HG03135 (cell line): ENCODE results near the gene OIP5.
"Not testable (repeated sequence)": the region's sequence is repeated elsewhere in the genome, so short reads cannot be mapped to it uniquely, and the experiment has no call there.

Experiments used
- ATAC-seq: cut with Tn5 transposase; IDR thresholded peaks from one replicate; pipeline ENCODE4 v1.9.1; 2021; ENCODE audit warnings: mild to moderate bottlenecking, moderate library complexity; ENCODE audit not compliant: unreplicated experiment

Gene OIP5

DNA sequence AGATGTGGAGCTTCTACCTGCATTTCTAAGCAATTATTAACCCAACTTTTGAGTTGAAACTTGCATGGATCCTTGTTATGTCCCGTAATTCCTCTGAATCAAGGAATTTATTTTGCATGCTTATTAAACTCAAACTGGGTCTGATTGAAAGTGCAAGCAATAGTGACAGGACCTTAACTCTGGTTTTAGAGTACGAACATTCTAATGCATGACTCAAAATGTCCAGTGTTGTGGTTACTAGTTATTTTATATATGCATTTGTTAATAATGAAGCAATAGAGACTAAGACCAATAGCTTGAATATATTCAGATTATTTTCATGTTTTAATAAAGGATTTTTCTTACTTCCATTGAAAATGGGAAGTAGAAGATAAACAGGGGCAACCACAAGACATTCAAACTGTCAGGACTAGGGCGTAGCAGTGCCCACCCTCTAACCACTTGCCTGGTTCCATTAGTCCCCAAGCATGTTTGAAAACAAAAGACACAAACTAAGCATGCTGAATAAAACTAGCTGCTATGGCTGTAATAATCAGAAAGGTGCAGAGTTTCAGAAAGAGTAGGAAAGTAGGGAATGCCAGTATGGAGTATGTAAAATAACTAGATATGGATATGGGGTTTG, 28.1 kb downstream of the OIP5 start:
- ATAC-seq = no peak

DNA sequence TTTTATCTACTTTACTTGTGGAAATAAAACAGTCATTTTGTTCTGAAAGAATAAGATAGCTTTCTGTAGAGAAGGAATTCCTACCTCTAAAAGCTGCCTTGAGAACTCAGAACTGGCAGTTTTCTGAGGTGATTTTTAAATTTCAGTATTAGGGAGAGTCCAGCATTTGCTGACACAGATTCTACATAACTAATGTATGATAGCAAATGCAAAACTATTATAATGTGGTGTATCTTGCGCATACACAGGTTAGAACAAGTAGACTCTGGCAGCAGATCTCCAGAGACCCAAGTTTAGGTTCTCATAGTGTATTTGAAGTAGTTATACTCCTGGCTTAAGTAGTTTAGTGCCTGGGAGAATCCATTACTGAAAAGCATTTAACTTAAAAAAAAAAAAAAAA, 30.8 kb downstream of the OIP5 start:
- no peak for ATAC-seq

DNA sequence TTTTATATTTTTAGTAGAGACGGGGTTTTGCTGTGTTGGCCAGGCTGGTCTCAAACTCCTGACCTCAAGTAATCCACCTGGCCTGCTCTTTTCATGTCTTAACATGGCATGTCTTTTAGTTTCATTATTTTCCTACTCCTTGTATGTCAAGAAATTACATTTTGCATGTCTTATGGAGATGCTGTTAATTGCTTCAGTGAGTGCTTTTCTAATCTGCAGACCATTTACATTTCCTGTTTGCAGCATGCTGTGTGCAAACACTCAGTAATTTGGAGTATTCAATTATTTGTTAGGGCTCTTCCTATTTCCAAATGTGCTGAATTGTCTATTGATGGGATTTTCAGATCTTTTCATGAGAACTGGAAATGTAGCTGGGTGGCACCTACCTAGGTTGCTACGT, 31.3 kb downstream of the OIP5 start:
- not testable (repeated sequence) for ATAC-seq

DNA sequence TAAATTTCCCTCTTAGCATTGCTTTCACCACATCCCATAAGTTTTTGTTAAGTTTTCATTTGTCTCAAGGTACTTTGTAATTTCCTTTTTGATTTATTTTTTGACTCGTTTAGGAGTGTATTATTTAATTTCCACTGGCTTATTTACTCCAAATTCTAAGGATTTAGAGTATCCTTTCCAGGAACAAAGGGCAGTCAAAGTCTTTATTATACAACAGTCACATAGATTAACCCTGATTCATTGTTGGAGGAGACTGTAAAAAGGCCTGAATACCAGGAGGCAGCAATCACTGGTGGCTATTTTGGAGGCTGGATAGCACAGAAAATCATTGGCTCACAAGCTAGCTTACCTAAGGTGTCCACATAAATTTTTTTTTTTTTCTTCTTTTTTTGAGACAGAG, 39.9 kb downstream of the OIP5 start:
- no peak for ATAC-seq

DNA sequence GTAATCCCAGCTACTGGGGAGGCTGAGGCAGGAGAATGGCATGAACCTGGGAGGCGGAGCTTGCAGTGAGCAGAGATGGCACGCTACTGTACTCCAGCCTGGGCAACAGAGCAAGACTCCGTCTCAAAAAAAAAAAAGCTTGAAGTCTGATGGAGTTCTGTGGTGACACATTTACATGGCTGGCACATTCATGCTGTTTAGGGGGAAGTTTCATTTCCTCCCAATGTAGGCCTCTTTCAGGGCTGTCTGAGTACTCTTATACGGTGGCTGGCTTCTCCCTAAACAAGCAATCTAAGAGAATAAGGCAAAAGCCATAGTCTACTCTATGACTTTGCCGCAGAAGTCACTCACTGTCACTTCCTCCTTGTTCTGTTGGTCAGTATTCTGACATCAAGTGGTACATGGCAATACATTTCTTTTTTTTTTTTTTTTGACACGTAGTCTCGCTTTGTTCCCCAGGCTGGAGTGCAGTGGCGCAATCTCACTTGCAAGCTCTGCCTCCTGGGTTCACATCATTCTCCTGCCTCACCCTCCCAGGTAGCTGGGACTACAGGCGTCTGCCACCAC, 41.2 kb downstream of the OIP5 start:
- ATAC-seq = peak; percentile 61

DNA sequence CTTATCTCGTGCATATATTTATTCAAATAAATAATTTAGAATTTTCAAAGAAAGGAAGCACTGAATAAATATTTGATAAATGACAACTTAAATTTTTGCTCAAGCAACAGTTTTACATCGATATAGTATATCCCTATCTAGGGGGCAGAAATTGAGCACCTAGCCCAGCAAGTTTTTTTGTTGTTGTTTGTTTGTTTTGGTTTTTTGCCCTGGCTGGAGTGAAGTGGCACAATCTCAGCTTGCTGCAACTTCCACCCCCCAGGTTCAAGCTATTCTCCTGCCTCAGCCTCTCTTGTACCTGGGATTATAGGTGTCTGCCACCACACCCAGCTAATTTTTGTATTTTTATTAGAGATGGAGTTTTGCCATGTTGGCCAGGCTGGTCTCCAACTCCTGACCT, 42.4 kb downstream of the OIP5 start:
- no peak for ATAC-seq

DNA sequence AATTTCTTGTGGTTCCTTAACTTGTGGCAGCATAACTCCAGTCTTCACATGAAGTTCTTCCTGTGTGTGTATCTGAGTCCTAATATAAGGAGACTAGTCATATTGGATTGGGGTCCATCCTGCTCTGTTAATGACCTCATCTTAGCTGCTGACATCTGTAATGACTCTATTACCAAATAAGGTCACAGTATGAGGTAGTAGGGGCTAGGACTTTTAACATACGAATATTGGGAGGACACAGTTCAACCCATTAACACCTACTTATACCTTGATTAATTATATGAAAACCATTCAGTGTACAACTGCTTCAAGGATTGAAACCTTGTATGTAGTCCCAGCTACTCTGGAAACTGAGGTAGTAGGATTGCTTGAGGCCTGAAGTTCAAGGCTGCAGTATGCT, 43.9 kb downstream of the OIP5 start:
- ATAC-seq = no peak

DNA sequence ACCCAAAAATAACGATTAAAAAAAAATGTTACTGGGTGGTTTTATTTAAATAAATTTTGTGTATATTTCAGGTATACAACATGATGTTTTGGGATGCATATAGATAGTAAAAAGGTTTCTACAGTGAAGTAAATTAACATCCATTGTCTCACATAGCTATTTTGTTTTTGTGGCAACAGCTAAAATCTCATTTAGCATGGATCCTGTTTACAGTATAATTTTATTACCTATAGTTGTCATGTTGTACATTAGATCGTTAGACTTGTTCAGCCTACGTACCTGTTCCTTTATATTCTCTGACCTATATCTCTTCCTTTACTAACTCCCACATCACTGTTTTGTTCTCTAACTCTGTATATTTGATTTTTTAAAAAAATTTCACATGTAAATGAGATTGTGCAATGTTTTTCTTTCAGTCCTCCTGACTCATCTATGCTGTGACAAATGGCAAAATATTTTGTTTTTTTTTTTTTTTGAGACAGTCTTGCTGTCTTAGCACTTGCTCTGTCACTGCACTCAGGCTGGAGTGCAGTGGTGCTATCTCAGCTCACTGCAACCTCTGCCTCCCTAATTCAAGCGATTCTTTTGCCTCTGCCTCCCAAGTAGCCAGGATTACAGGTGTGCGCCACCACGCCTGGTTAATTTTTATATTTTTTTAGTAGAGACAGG, 45.6 kb downstream of the OIP5 start:
- ATAC-seq = no peak

DNA sequence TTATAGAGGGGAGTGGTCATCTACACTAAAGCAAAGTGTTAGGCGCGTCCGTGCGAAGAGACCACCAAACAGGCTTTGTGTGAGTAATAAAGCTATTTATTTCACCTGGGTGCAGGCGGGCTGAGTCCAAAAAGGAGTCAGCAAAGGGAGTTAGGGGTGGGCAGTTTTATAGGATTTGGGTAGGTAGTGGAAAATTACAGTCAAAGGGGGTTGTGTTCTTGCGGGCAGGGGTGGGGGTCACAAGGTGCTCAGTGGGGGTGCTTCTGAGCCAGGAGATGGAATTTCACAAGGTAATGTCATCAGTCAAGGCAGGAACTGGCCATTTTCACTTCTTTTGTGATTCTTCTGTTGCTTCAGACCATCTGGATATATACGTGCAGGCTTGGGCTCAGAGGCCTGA, 47.1 kb downstream of the OIP5 start:
- ATAC-seq = no peak

DNA sequence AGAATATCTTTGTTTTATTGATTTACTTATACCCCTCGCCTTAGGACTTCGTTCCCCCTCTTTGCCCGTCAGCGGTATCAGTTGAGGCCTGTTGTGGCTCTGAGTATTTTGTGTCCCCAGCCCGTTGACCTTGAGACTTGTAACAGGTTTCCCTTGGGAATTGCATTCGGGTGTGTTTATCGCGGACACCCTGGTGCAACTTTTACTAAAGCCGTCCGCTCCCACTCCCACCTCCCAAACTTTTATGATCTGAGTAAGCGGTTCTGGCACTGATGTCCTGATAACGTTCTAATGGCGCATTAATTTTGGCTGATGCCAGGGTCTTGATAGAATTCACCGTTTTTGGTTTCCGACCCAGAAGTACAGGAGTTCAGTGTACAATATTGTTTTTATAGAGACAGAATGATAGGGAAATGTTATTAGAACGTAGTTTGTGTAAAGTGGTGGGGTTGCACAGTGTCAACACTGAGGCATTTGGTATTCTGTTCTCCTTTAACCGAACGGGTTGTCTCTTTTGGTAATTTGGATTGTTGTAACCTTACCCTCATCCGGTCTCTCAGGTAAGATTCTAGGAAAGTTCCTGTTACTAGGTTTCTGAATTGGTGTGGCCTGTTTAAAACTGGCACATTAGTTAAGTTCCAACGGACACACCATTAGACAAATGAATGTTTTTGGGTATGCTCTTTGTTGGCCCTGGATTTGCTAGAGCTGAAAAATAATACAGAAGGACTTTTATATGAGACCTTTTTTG, 47.8 kb downstream of the OIP5 start:
- ATAC-seq = no peak

DNA sequence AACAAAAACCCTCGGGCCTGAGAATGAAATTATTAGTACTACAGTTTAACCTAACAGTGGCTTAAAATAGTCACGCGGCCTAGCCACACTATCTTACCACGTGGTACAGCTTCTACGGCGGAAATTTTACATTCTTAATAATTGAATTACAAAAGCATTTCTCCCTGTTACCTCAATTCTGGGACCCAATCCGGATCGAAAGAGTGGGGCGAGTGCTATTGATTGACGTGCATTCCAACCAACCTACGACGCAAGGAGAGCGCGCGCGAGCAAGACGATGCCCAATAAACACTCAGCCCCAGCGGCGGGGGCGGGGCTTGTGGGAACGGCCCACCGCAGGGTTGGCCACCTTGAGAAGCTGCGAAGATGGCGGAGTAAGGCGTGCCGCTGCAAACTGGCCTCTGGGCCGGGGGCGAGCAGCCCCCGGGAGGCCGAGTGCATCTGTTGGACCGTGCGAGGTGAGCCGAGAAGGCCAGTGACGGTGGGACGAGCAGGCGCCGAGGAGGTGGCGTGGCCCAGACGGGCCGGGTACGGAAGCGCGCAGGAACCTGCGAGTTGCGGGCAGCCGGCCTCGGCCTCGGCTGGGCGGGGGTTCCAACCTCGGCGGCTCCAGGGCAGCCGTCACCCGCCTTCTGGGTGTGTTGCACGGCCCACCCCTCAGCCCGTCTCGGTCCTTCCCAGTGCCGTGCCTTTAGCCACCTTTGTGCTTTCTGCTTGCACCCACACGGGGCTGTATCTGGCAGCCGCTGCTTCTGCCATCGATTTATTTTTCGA, 48.6 kb downstream of the OIP5 start:
- peak; percentile 96 for ATAC-seq

DNA sequence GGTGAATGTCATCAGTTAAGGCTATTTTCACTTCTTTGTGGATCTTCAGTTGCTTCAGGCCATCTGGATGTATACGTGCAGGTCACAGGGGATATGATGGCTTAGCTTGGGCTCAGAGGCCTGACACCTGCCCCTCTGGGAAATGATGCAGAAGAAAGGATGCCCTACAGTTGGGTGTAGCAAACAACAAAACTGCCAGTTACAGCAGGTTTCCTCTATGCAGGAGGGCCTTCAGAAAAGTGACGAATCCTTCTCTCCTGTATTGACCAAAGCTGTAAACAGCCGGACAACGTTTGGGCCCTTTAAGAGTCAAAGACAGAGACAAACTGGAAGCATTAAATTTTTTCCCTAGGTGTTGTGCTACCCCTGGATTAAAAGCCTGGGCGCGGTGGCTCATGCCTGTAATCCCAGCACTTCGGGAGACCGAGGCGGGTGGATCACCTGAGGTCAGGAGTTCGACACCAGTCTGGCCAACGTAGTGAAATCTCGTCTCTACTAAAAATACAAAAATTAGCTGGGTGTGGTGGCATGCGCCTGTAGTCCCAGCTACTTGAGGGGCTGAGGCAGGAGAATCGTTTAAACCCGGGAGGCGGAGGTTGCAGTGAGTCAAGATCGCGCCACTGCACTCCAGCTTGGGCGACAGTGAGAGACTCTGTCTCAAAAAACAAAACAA, 49.3 kb downstream of the OIP5 start:
- ATAC-seq = not testable (repeated sequence)

DNA sequence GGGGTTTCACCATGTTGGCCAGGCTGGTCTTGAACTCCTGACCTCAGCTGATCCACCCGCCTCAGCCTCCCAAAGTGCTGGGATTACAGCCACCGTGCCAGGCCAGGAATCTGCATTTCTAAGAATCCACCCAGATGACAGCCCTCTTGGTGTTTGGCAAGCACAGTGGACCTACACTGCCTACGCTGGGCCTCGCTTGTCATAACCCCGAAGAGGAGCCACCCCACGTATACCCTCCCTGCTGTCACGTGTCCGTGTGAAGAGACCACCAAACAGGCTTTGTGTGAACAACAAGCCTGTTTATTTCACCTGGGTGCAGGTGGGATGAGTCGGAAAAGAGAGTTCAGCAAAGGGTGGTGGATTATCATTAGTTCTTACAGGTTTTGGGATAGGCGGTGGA, 50.0 kb downstream of the OIP5 start:
- not testable (repeated sequence) for ATAC-seq

DNA sequence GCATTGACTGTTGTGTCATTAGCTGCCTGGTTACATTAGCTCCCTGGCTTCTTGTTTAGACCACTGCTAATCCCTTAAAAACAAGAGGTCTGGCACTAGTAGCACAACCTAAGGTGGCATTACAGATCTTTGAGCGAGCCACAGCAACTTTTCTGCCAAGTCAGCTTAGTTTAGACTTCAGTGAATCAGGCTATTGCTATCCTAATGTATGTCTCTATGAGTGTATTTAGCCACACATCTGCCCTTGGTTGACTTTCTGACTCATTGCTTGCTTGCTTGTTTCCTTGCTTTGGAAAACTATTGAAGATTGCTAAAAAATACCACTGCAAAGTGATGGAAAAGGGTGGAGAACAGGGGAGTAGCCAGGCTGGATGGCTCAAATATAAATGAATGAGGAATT, 51.2 kb downstream of the OIP5 start:
- no peak for ATAC-seq

DNA sequence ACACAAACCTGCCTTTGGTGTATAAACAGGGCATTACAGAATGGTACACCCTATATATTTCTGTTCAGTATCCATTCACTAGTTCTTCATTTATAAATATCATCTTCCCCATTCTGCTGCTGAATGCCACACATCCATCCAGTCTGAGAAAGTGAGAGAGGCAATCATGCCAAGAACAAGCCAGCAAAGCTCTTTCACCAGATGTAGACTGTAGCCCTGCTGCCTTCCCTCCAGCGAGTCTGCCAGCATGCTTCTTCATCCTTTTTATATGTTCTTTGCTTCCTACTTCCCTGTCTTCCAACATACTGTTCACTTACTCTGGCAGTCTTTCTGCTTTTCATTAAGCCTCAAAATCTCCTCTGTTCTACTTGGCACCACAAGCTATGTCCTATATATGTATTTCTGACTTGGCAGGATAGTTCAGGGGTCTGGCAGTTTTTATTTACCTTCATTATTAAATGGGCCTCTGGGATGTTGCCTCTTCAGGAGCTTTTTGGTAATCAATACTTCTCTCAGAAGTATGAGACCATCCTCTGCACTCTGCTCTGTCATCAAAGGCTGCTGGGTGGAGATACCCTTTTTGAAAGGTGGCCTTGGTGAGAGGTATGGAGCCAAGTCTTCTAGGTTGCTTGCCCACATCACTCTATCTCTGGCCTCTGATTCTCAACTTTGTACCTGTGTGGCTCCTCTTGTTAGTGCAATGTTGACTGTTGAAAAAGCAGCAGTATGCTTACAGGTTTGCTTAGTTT, 52.7 kb downstream of the OIP5 start:
- no peak for ATAC-seq

DNA sequence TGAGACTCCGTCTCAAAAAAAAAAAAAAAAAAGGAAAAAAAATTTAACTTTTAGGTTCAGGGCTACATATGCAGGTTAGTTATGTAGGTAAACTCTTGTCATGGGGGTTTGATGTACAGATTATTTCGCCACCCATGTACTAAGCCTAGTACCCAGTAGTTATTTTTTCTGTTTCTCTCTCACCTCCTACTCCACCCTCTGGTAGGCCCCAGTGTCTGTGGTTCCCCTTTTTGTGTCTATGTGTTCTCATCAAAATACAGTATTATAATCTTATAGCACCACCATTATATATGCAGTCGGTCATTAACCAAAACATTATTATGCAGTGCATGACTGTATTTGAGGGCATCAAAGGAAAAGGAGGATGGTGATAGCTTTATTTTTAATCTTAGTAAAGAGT, 54.1 kb downstream of the OIP5 start:
- ATAC-seq = no peak

DNA sequence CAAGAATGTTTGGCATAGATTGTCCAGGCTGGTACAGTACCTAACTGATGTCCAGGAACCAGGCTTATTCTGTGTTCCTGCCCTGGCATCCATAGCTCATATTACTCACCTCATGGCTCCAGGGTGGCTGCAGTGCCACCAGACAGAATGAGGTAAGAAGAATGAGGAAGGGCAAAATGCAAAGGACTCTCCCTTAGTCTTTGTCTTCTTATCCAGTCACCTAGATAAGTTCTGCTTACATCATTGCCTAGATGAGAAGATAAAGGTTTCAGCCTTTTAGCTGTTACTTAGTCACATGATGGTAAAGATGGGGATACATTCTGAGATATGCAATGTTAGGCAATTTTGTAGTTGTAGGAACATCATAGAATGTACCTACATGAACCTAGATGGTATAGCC, 55.6 kb downstream of the OIP5 start:
- ATAC-seq = no peak

DNA sequence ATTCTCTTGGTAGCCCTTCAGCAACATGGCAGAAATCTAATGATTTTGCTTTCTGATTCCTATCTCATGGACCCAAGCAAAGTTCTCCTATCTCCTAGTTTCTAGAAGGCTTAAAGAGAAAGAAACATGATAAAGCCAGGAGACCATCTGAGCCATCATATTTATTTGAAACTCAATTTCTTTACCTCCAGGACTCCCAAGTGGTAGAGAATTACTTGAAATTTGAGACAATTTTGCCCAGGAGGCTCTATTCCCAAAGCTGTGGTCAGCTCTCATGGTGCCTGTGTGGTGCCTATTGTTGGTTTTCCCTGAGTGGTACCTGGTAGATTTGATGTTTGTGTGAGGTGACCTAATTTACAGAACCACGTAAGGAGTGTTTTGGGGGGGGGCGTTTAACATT, 62.5 kb downstream of the OIP5 start:
- no peak for ATAC-seq

DNA sequence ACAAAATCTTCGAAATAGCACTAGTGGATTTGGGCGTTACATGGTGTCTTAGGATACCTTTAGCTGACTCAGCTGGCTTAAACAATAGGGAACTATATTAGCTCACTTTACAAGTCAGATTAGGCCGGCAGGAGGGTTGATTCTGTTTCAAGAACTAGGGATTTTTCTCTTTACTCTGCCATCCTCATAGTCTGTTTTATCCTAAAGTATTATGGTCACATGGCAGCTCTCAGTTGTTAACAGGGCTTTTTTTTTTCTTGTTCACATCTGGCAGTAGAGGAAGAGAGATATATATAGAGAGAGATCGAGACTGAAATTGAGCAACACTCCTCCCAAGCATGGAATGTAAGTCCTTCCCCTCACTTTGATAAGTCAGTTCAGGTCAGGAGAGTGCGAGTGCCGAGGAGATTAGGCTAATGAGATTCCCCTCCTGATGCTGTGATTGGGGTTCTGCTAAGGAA, 68.5 kb downstream of the OIP5 start:
- no peak for ATAC-seq

DNA sequence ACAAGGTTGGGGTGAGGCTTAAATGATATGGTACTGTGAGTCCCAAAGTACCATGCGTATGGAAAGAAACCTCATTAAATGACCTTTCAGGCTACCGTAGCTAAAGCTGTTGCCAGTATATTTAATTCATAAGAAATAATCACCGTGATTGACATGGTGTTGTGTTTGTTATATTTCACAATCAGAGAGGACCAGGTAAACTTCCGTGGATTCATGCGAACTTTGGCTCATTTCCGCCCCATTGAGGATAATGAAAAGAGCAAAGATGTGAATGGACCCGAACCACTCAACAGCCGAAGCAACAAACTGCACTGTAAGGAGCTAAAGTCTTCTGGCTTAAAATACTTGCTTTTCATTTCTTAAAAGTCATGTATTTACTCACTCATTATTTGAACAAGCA, 69.8 kb downstream of the OIP5 start:
- no peak for ATAC-seq
